Limb (tissue), 2 donors: ENCODE data around the gene SMIM23.

ENCODE experiments used
- DNase-seq, 2 donors: peaks; one replicate each; pipeline ENCODE4 v3.0.0-alpha.2; 2016; ENCODE audit errors: extremely low spot score in 2 of 2

The SMIM23 gene

GRCh38 chr5:171785517-171785916 lies at the start of gene SMIM23:
Gene SMIM23, plus strand, starts transcription at chr5:171785817. Its CDS starts 55 bp downstream, at chr5:171785872.
- no peak for DNase-seq

GRCh38 chr5:171736976-171737891 lies 48.4 kb upstream of the SMIM23 start:
- DNase-seq, result no peak

GRCh38 chr5:171738501-171738900 lies 47.1 kb upstream of the SMIM23 start:
- no peak for DNase-seq

GRCh38 chr5:171739271-171739670 lies 46.3 kb upstream of the SMIM23 start:
- DNase-seq, result no peak

- DNase-seq, result no peak
These were observed 42.1 kb upstream of the SMIM23 start for GRCh38 chr5:171743436-171744076.

GRCh38 chr5:171744264-171744663 lies 41.4 kb upstream of the SMIM23 start:
- DNase-seq, result no peak

GRCh38 chr5:171744882-171745281 lies 40.7 kb upstream of the SMIM23 start:
- DNase-seq, result no peak

GRCh38 chr5:171745602-171746001 lies 40.0 kb upstream of the SMIM23 start:
- no peak for DNase-seq

GRCh38 chr5:171747061-171747859 lies 38.4 kb upstream of the SMIM23 start:
- DNase-seq, result no peak

- DNase-seq, result no peak
These were observed 36.9 kb upstream of the SMIM23 start for GRCh38 chr5:171748720-171749119.

- no peak for DNase-seq
These were observed 36.3 kb upstream of the SMIM23 start for GRCh38 chr5:171749365-171749764.

GRCh38 chr5:171750311-171750788 lies 35.3 kb upstream of the SMIM23 start:
- no peak for DNase-seq

- DNase-seq, result no peak
These were observed 30.2 kb upstream of the SMIM23 start for GRCh38 chr5:171755354-171755821.

GRCh38 chr5:171757853-171758535 lies 27.6 kb upstream of the SMIM23 start:
- DNase-seq, result no peak

GRCh38 chr5:171759777-171760176 lies 25.8 kb upstream of the SMIM23 start:
- DNase-seq, result no peak

GRCh38 chr5:171762021-171762608 lies 23.5 kb upstream of the SMIM23 start:
- DNase-seq, result no peak

- peak in 1 of 2 donors; percentile 48 for DNase-seq
These were observed 22.7 kb upstream of the SMIM23 start for GRCh38 chr5:171762903-171763302.

- no peak for DNase-seq
These were observed 21.4 kb upstream of the SMIM23 start for GRCh38 chr5:171764265-171764664.

- DNase-seq, result no peak
These were observed 18.7 kb upstream of the SMIM23 start for GRCh38 chr5:171766875-171767274.

- DNase-seq, result no peak
These were observed 15.5 kb upstream of the SMIM23 start for GRCh38 chr5:171770153-171770552.

- DNase-seq, result no peak
These were observed 13.8 kb upstream of the SMIM23 start for GRCh38 chr5:171771856-171772255.
